Osteocyte (in vitro differentiated cells): Measurements from ENCODE around the gene PDHA1. TPM values are rescaled to one million over a fixed set of nuclear protein-coding genes. Genes with fewer than 3 reads are reported as not detected.

Experiments used
- DNase-seq: peaks from one replicate; pipeline ENCODE4 v3.0.0; 2021; ENCODE audit warnings: mixed read lengths; ENCODE audit not compliant: unreplicated experiment; ENCODE audit errors: extremely low spot score
- H3K27ac Mint-ChIP-seq: one replicate; pipeline ENCODE4 v1.8.0; 2021; ENCODE audit warnings: mild to moderate bottlenecking, mixed read lengths; ENCODE audit not compliant: unreplicated experiment
- H3K27me3 Mint-ChIP-seq: one replicate; pipeline ENCODE4 v1.8.0; 2021; ENCODE audit warnings: mixed read lengths; ENCODE audit not compliant: unreplicated experiment
- H3K36me3 Mint-ChIP-seq: one replicate; pipeline ENCODE4 v1.8.0; 2021; ENCODE audit warnings: mixed read lengths; ENCODE audit not compliant: unreplicated experiment
- H3K4me1 Mint-ChIP-seq: one replicate; pipeline ENCODE4 v1.8.0; 2021; ENCODE audit warnings: mixed read lengths; ENCODE audit not compliant: unreplicated experiment
- H3K4me3 Mint-ChIP-seq: one replicate; pipeline ENCODE4 v1.8.0; 2021; ENCODE audit warnings: mild to moderate bottlenecking, moderate library complexity, mixed read lengths; ENCODE audit not compliant: unreplicated experiment
- H3K9me3 Mint-ChIP-seq: one replicate; pipeline ENCODE4 v1.8.0; 2021; ENCODE audit warnings: mixed read lengths; ENCODE audit not compliant: unreplicated experiment
- total RNA-seq: library from RNA; stranded (reverse); gene quantifications from 2 replicates; pipeline ENCODE4 v1.2.1, GENCODE V29; 2021
- TF ChIP-seq, protein P1 (sequence below): fragments of 200-600 bp; sonication (generic); IDR thresholded peaks from 2 replicates; pipeline ENCODE4 v1.5.0; 2021; ENCODE audit warnings: antibody characterized with exemption, mild to moderate bottlenecking, moderate library complexity

Gene PDHA1
- total RNA-seq, 1 donor from 2014 or later, result 141 TPM

DNA sequence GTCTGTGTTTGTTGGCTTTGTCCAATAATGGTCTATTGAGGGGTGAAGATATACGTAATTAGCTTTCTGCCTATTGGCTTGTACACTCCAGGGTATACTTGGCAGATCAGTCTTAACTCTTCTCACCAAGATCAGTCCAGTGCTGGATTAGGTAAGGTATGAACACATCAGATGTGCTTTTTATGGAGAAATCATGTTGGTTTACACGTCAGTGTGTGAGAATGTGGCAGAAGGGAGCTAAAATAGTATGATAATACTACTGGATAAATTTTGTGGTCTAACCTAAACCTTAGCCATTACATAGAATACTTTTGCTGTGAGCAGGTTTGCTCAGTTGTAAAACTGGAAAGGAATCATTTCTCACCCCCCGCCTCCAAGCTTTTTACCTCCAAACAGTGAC, 4.2 kb downstream of the PDHA1 start:
- Mint-ChIP-seq H3K27ac (no peak overlapping the region), H3K9me3 (no peaks in the 10 kb centered on the region), H3K27me3 (no peaks in the 10 kb centered on the region), H3K4me1 (peaks cover 16% of the 10 kb centered on the region), H3K36me3 (peaks cover 9% of the 10 kb centered on the region), H3K4me3 (no peak overlapping the region)
- no peak for DNase-seq
- TF ChIP-seq, protein P1, sequence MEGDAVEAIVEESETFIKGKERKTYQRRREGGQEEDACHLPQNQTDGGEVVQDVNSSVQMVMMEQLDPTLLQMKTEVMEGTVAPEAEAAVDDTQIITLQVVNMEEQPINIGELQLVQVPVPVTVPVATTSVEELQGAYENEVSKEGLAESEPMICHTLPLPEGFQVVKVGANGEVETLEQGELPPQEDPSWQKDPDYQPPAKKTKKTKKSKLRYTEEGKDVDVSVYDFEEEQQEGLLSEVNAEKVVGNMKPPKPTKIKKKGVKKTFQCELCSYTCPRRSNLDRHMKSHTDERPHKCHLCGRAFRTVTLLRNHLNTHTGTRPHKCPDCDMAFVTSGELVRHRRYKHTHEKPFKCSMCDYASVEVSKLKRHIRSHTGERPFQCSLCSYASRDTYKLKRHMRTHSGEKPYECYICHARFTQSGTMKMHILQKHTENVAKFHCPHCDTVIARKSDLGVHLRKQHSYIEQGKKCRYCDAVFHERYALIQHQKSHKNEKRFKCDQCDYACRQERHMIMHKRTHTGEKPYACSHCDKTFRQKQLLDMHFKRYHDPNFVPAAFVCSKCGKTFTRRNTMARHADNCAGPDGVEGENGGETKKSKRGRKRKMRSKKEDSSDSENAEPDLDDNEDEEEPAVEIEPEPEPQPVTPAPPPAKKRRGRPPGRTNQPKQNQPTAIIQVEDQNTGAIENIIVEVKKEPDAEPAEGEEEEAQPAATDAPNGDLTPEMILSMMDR, result no peak

DNA sequence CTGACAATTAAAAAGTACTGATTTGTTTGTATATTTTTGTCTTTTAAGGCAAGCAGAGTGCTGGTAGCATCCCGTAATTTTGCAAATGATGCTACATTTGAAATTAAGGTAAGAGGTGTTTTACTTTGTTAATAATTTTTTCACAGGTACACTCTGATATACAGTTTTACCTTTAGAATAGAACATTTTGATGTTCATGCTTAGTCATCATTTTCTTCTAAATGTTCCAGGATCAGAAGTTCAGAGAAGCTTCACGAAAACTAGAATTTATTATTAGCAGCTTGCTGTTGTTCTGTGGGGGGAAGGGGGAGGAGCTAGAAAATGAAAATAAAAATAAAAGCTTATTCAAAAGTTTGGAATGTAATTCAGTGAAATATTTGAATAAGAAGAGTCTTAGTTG, 5.5 kb downstream of the PDHA1 start:
- H3K27me3 Mint-ChIP-seq, result no peaks in the 10 kb centered on the region
- no peaks in the 10 kb centered on the region for H3K9me3 Mint-ChIP-seq
- peaks cover 10% of the 10 kb centered on the region for H3K36me3 Mint-ChIP-seq
- H3K4me1 Mint-ChIP-seq, result peaks cover 10% of the 10 kb centered on the region
- TF ChIP-seq, protein P1, result no peak
- H3K27ac Mint-ChIP-seq, result no peak overlapping the region
- DNase-seq, result no peak
- no peak overlapping the region for H3K4me3 Mint-ChIP-seq

DNA sequence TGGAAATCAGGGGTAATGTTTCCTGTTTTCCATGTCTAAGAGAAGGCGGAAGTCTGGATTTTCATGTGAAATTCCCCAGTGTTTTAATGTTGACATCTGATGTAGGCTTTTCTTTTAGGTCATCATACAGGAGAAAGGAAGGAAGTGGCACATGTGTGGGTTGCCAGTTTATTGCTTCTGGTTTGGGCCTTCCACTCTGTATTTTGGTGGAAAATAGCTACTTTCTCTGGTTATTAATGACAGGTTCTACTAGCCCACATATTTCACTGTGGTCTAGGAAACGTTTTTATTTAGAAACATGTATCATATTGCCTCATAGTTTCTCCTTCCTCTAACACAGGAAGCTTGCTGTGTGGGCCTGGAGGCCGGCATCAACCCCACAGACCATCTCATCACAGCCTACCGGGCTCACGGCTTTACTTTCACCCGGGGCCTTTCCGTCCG, 7.2 kb downstream of the PDHA1 start:
- Mint-ChIP-seq H3K27ac (no peak overlapping the region), H3K27me3 (no peaks in the 10 kb centered on the region), H3K9me3 (no peaks in the 10 kb centered on the region), H3K4me3 (no peak overlapping the region), H3K36me3 (peaks cover 19% of the 10 kb centered on the region), H3K4me1 (peaks cover 2% of the 10 kb centered on the region)
- no peak for DNase-seq
- TF ChIP-seq, protein P1, result no peak

DNA sequence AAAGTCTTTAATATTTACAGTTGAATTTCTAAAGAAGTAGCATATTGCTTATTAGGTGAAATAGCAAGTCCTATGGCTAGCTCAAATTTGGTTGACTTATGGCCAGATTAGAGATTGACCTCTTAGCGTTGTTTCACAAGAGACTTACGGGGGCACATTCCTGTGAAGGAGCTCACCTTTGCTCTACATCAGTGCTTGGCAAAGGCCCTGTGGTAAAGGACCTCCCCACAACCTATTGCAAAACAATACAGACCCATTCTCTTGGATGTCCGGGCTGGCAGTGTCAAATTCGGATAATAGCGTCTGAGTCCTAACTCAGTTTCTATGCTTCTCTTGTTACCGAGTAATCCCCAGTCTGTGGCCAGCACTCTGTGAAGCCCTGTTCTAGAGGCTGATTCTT, 10.9 kb downstream of the PDHA1 start:
- Mint-ChIP-seq H3K36me3 (peaks cover 15% of the 10 kb centered on the region), H3K4me3 (no peak overlapping the region), H3K9me3 (no peaks in the 10 kb centered on the region), H3K27ac (no peak overlapping the region), H3K27me3 (no peaks in the 10 kb centered on the region), H3K4me1 (no peaks in the 10 kb centered on the region)
- TF ChIP-seq, protein P1, result no peak
- DNase-seq, result no peak

DNA sequence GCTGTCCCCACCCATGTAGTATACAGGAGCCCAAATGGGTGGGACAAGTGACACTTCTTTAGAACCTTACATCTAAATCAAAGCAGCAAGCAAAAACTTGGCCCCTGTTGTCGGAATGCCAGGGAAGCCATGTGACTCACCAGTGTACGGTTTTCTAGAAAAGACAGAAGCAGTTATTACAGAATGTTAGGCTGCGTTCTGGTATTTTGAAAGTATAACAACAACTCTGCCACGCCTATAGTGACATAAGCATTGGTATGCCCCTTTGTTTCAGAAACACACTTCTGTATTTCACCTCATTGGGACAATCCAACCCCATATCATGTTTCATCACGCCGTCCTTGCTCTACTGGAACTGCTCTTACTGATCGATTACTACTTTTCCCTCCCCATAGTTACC, 14.8 kb downstream of the PDHA1 start:
- Mint-ChIP-seq H3K4me3 (no peak overlapping the region), H3K9me3 (no peaks in the 10 kb centered on the region), H3K27me3 (no peaks in the 10 kb centered on the region), H3K27ac (no peak overlapping the region), H3K4me1 (no peaks in the 10 kb centered on the region), H3K36me3 (peaks cover 24% of the 10 kb centered on the region)
- TF ChIP-seq, protein P1, result no peak
- no peak for DNase-seq
